Measurements from ENCODE around the gene SLC39A11. TPM values are rescaled to one million over a fixed set of nuclear protein-coding genes. Genes with fewer than 3 reads are reported as not detected.
"Not testable (repeated sequence)": the region's sequence is repeated elsewhere in the genome, so short reads cannot be mapped to it uniquely, and the experiment has no call there.

Gene SLC39A11
- total RNA-seq, 1 experiment from 2014 or later, result 18.9 TPM

GRCh38 chr17:72898725-72899124, 193.8 kb downstream of the SLC39A11 start:
- TF ChIP-seq TP53 (CRISPR knock-in tag; IDR thresholded peaks at IDR 0.05) (no peak), KAT7 (CRISPR knock-in tag; IDR thresholded peaks at IDR 0.05; ENCODE audit: borderline replicate concordance) (no peak), ELF4 (CRISPR knock-in tag; IDR thresholded peaks at IDR 0.05; ENCODE audit: low read depth) (no peak), CTCF (IDR thresholded peaks at IDR 0.05) (no peak), NFATC4 (CRISPR knock-in tag; IDR thresholded peaks at IDR 0.05) (no peak), MAX (CRISPR knock-in tag; IDR thresholded peaks at IDR 0.05) (no peak), ZNF317 (CRISPR knock-in tag; IDR thresholded peaks at IDR 0.05; ENCODE audit: borderline replicate concordance, low read depth) (no peak), AFF4 (CRISPR knock-in tag; IDR thresholded peaks at IDR 0.05; ENCODE audit: borderline replicate concordance) (no peak), PRRX2 (CRISPR knock-in tag; IDR thresholded peaks at IDR 0.05) (no peak), TEAD4 (CRISPR knock-in tag; IDR thresholded peaks at IDR 0.05) (no peak), NR1H2 (CRISPR knock-in tag; IDR thresholded peaks at IDR 0.05) (no peak), MYBL2 (CRISPR knock-in tag; IDR thresholded peaks at IDR 0.05) (no peak), ERG (CRISPR knock-in tag; IDR thresholded peaks at IDR 0.05) (no peak)
- H3K4me1 Mint-ChIP-seq, result peaks cover 18% of the 10 kb centered on the region
- ChIA-PET POLR2A (no interaction called here), CTCF (no interaction called here)
- 0 out of 2 replicates have a peak, but pooled peaks cover 3% of the 10 kb centered on the region for H3K9me3 Mint-ChIP-seq
- no peak for ATAC-seq
- DNase-seq (ENCODE audit: low spot score), result no peak
- no peaks in the 10 kb centered on the region for H3K36me3 Mint-ChIP-seq
- H3K4me3 Mint-ChIP-seq, result no peak overlapping the region
- H3K27ac Mint-ChIP-seq, result no peak overlapping the region
- no peaks in the 10 kb centered on the region for H3K27me3 Mint-ChIP-seq (ENCODE audit: low read depth)

GRCh38 chr17:72896288-72896687, 196.2 kb downstream of the SLC39A11 start:
- H3K4me1 Mint-ChIP-seq, result peaks cover 13% of the 10 kb centered on the region
- CTCF ChIA-PET, ATAC-seq: not testable (repeated sequence)

GRCh38 chr17:72891627-72892026, 200.9 kb downstream of the SLC39A11 start:
- no peaks in the 10 kb centered on the region for H3K9me3 Mint-ChIP-seq
- H3K4me3 Mint-ChIP-seq, result no peak overlapping the region
- CTCF ChIA-PET, result no interaction called here
- no peaks in the 10 kb centered on the region for H3K27me3 Mint-ChIP-seq (ENCODE audit: low read depth)
- H3K36me3 Mint-ChIP-seq, result no peaks in the 10 kb centered on the region
- no peak for ATAC-seq
- H3K27ac Mint-ChIP-seq, result no peak overlapping the region
- no peak for DNase-seq (ENCODE audit: low spot score)
- no peaks in the 10 kb centered on the region for H3K4me1 Mint-ChIP-seq
- no peak for TF ChIP-seq ERG (CRISPR knock-in tag; IDR thresholded peaks at IDR 0.05)
- TF ChIP-seq SP1 (CRISPR knock-in tag; conservative IDR thresholded peaks at IDR 0.05), result no peak
- no peak for TF ChIP-seq NFATC4 (CRISPR knock-in tag; IDR thresholded peaks at IDR 0.05)
- no peak for TF ChIP-seq SMAD4 (CRISPR knock-in tag; IDR thresholded peaks at IDR 0.05)
- TF ChIP-seq ZNF423 (CRISPR knock-in tag; IDR thresholded peaks at IDR 0.05), result no peak
- peak; percentile 95 for TF ChIP-seq HMGA2 (CRISPR knock-in tag; IDR thresholded peaks at IDR 0.05)
- TF ChIP-seq IRF2 (CRISPR knock-in tag; IDR thresholded peaks at IDR 0.05; ENCODE audit: borderline replicate concordance, low read depth), result no peak
- POLR2A ChIA-PET, result no interaction called here

More at GRCh38 chr17:72896288-72896687, 196.2 kb downstream of the SLC39A11 start:
- H3K4me3 Mint-ChIP-seq; H3K9me3 Mint-ChIP-seq; POLR2A ChIA-PET; DNase-seq (ENCODE audit: low spot score); H3K27me3 Mint-ChIP-seq (ENCODE audit: low read depth); H3K36me3 Mint-ChIP-seq; H3K27ac Mint-ChIP-seq: not testable (repeated sequence)
